PFSK-1 (cell line): ENCODE measurements around the gene SERPINA5.

Experiments used
- FOXP2 ChIP-seq: optimal IDR thresholded peaks from 2 replicates; pipeline ENCODE3; 2011; ENCODE audit warnings: borderline replicate concordance, control low read depth, inconsistent platforms; ENCODE audit not compliant: insufficient read depth; ENCODE audit errors: extremely low read length, extremely low read depth
- POLR2AphosphoS5 ChIP-seq: IDR thresholded peaks from 2 replicates; pipeline ENCODE4 v1.6.1; 2012; ENCODE audit warnings: low read depth, mild to moderate bottlenecking, control low read depth, low read length, moderate library complexity
- TAF1 ChIP-seq: IDR thresholded peaks from 2 replicates; pipeline ENCODE4 v1.6.1; 2012; ENCODE audit warnings: low read length, control low read depth, borderline replicate concordance; ENCODE audit not compliant: insufficient read depth
- TF ChIP-seq, protein P1 (sequence below), 2 experiments: IDR thresholded peaks; 2 replicates each; pipeline versions ENCODE4 v1.6.1 to v1.8.0; 2011 to 2012; ENCODE audit warnings: low read depth in 2 of 2, low read length in 2 of 2, control low read depth in 1 of 2, inconsistent platforms in 1 of 2, mild to moderate bottlenecking in 1 of 2, moderate library complexity in 1 of 2; ENCODE audit not compliant: insufficient read depth in 1 of 2

DNA sequence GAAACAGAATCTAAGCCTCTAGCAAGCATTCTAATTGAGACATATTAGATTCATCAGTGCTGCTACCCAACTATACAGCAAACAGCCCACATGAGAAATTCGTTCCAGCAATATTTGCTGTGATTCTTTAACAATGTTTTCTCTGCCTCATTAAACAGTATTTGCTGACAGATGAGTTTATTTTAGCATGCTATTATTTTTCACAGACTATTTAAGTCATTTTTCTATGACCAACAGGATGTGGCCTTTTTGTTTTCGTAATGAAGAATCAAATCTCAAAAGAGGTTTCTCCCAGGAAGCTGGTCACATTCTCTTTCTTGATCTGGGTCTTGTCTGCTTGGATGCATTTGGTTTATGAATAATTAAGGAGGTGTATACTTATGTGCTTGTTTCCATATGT lies 48.8 kb upstream of the SERPINA5 start:
- TF ChIP-seq TAF1: no peak
- TF ChIP-seq, protein P1, sequence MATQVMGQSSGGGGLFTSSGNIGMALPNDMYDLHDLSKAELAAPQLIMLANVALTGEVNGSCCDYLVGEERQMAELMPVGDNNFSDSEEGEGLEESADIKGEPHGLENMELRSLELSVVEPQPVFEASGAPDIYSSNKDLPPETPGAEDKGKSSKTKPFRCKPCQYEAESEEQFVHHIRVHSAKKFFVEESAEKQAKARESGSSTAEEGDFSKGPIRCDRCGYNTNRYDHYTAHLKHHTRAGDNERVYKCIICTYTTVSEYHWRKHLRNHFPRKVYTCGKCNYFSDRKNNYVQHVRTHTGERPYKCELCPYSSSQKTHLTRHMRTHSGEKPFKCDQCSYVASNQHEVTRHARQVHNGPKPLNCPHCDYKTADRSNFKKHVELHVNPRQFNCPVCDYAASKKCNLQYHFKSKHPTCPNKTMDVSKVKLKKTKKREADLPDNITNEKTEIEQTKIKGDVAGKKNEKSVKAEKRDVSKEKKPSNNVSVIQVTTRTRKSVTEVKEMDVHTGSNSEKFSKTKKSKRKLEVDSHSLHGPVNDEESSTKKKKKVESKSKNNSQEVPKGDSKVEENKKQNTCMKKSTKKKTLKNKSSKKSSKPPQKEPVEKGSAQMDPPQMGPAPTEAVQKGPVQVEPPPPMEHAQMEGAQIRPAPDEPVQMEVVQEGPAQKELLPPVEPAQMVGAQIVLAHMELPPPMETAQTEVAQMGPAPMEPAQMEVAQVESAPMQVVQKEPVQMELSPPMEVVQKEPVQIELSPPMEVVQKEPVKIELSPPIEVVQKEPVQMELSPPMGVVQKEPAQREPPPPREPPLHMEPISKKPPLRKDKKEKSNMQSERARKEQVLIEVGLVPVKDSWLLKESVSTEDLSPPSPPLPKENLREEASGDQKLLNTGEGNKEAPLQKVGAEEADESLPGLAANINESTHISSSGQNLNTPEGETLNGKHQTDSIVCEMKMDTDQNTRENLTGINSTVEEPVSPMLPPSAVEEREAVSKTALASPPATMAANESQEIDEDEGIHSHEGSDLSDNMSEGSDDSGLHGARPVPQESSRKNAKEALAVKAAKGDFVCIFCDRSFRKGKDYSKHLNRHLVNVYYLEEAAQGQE (IDR thresholded peaks at IDR 0.05; ENCODE audit: insufficient read depth in 1 of 2, low read depth in 2 of 2, low read length in 2 of 2): no peak
- no peak for TF ChIP-seq POLR2AphosphoS5
- no peak for TF ChIP-seq FOXP2
